Heart left ventricle (tissue), 13 donors: ENCODE data around the gene BCKDK.

Experiments used
- POLR2A ChIP-seq, 2 donors: fragments of 450-650 bp; IDR thresholded peaks; one replicate each; pipeline ENCODE4 v1.6.1; 2017; ENCODE audit warnings: antibody characterized with exemption in 2 of 2, mild to moderate bottlenecking in 2 of 2, moderate library complexity in 2 of 2
- TF ChIP-seq, protein P1 (sequence below), 12 donors: fragments of 200-600 bp; sonication (generic) in 4 of 12; IDR thresholded peaks; one replicate each; pipeline versions ENCODE4 v1.5.0 to v1.8.0; 2018 to 2022; ENCODE audit warnings: antibody characterized with exemption in 12 of 12, mild to moderate bottlenecking in 5 of 12
- donor health status: ischemic (EF 13 %, LVEDD 7.1; RV severe dilation, severe dysfunction).
- donor health status: DM: no; HTN: yes; CAD: no.
- donor health status: DM: no; HTN: no; CAD: no.
- donor health status: ischemic (EF 25% LVEDD 6.9; RV normal size, moderate dysfunction).
- donor health status: ischemic (EF 25% LVEDD 5.7; RV mildly dilated, moderate dysfunction).
- donor health status: ischemic (EF 35%, LVEDD 5.7; RV mildly dilated, moderate dysfunction).
- donor health status: nonischemic (EF 11% LVEDD 7.7; RV severe dilation, severe dysfunction).
- donor health status: DM: yes; HTN: yes; CAD: no.
- donor health status: PGD.
- donor health status: ischemic (EF 29% LVEDD 5.4; RV normal size, mild dysfunction).
- donor health status: nonischemic (EF 23%, LVEDD 6.1; RV moderate dilation, normal function).

DNA sequence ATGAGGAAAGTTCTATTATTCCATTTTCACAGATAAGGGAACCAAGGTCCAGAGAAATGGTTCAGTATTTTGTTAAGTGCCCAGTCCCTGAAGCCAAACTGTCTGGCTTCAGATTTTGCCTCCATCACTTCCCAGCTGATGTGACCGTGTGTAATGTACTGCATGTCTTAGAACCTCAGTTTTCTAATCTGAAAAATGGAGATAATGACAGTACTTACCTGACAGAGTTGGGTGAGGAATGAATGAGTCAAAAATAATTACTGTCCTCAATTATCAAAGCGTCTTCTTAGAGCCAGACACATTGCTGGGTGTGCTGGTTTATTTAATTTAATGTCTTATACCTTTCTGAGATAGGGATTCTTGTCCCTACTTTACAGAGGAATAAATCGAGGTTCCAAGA, 40.8 kb upstream of the BCKDK start:
- TF ChIP-seq, protein P1, sequence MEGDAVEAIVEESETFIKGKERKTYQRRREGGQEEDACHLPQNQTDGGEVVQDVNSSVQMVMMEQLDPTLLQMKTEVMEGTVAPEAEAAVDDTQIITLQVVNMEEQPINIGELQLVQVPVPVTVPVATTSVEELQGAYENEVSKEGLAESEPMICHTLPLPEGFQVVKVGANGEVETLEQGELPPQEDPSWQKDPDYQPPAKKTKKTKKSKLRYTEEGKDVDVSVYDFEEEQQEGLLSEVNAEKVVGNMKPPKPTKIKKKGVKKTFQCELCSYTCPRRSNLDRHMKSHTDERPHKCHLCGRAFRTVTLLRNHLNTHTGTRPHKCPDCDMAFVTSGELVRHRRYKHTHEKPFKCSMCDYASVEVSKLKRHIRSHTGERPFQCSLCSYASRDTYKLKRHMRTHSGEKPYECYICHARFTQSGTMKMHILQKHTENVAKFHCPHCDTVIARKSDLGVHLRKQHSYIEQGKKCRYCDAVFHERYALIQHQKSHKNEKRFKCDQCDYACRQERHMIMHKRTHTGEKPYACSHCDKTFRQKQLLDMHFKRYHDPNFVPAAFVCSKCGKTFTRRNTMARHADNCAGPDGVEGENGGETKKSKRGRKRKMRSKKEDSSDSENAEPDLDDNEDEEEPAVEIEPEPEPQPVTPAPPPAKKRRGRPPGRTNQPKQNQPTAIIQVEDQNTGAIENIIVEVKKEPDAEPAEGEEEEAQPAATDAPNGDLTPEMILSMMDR (IDR thresholded peaks at IDR 0.05) = no peak
- TF ChIP-seq POLR2A (IDR thresholded peaks at IDR 0.05) = no peak
